Right renal cortex interstitium (tissue), 3 donors: ENCODE measurements around the gene MYOF. TPM values are rescaled to one million over a fixed set of nuclear protein-coding genes. Genes with fewer than 3 reads are reported as not detected.

Experiments
- DNase-seq, 3 donors: peaks; one replicate each; pipeline ENCODE4 v3.0.0-alpha.2; 2013; ENCODE audit warnings: low read depth in 3 of 3, low spot score in 2 of 3
- polyA plus RNA-seq, 3 donors: library from polyadenylated mRNA; unstranded; fragments of 120-200 nt; gene quantifications; one replicate each; pipeline ENCODE4 v1.2.1, GENCODE V29; 2013; ENCODE audit not compliant: insufficient read length in 3 of 3

The MYOF gene
- polyA plus RNA-seq, 3 donors: 29.1 to 32.8 (median 30.5) TPM

- DNase-seq: no peak
Measured at GRCh38 chr10:93268021-93268420, 214.1 kb downstream of the MYOF start.

- no peak for DNase-seq
Measured at GRCh38 chr10:93267521-93267920, 214.6 kb downstream of the MYOF start.

GRCh38 chr10:93266858-93267257, 215.3 kb downstream of the MYOF start:
- DNase-seq: no peak

GRCh38 chr10:93261961-93262610, 220.0 kb downstream of the MYOF start:
- no peak for DNase-seq

GRCh38 chr10:93261089-93261488, 221.0 kb downstream of the MYOF start:
- DNase-seq: no peak

- DNase-seq: no peak
Measured at GRCh38 chr10:93259126-93259525, 223.0 kb downstream of the MYOF start.

Other genes starting within 250 kb of the MYOF start
- gene CEP55, start 14.3 kb upstream of the MYOF start, polyA plus RNA-seq: 10 to 100 TPM; 14.3 to 16.8 (median 16.6) TPM
- not detected for gene FFAR4, start 84.3 kb upstream of the MYOF start, polyA plus RNA-seq
- under 1 TPM; 0.43 to 0.68 (median 0.64) TPM for gene RBP4, start 118.9 kb upstream of the MYOF start, polyA plus RNA-seq
- gene PDE6C, start 130.2 kb upstream of the MYOF start, polyA plus RNA-seq: under 1 TPM; 0.24 to 0.40 (median 0.28) TPM
- 10 to 100 TPM; 26.8 to 37.9 (median 33.1) TPM for gene FRA10AC1, start 220.3 kb upstream of the MYOF start, polyA plus RNA-seq